ENCODE results near the gene SPRY4.

DNA sequence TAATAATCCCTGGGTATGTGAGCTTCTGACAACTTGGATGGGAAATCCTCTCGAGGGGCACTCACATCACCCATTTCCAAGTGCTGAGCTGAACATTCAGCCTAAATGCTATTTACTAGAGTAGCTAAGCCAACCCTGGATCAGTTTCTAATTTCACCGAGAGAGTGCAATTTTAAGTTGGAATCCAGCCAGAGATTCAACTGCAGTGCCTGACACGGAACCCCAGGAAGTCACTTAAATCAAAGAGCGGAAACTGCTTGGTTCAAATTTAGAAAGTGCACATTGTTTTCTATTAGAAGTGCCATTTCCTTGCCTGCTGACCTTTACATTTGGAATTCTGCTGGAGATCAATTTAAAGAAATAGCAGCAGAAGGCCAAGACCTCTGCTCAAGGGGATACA lies 8.8 kb downstream of the SPRY4 start:
- TF ChIP-seq POLR2A (IDR thresholded peaks at IDR 0.05; ENCODE audit: low read length) (no peak), GATA1 (IDR thresholded peaks at IDR 0.05; ENCODE audit: low read depth, low read length) (no peak)
